ENCODE data around the gene PBRM1. TPM values are rescaled to one million over a fixed set of nuclear protein-coding genes. Genes with fewer than 3 reads are reported as not detected.

PBRM1 gene
- total and polyA plus RNA-seq, 2 experiments from 2014 or later = 57.5 to 72.5 TPM

GRCh38 chr3:52551118-52551517 is 134.6 kb downstream of the PBRM1 start:
- H3K27ac ChIP-seq (ENCODE audit: low read depth) = no peak overlapping the region
- no peaks in the 10 kb centered on the region for H4K20me1 ChIP-seq (replicated peaks; ENCODE audit: insufficient read depth)
- H3K4me3 ChIP-seq = no peak overlapping the region
- Mint-ChIP-seq H3K4me3 (no peak overlapping the region), H3K27ac (no peak overlapping the region), H3K27me3 (ENCODE audit: insufficient read depth, low read depth, poor library complexity) (peaks cover 2% of the 10 kb centered on the region), H3K9me3 (no peaks in the 10 kb centered on the region), H3K4me1 (peaks cover 4% of the 10 kb centered on the region; the same call in 2 of the 3 replicates), H3K36me3 (ENCODE audit: low read depth) (peaks cover 19% of the 10 kb centered on the region; the same call in 2 of the 3 replicates)
- no peaks in the 10 kb centered on the region for H3K4me1 ChIP-seq (ENCODE audit: insufficient read depth)
- DNase-seq (ENCODE audit: low spot score) (no peak), ATAC-seq (no peak)
- no peaks in the 10 kb centered on the region for H3K27me3 ChIP-seq (ENCODE audit: insufficient read depth)
- TF ChIP-seq POLR2AphosphoS5 (IDR thresholded peaks at IDR 0.05; ENCODE audit: low read depth) (no peak), STAT1 (IDR thresholded peaks at IDR 0.05; ENCODE audit: unreplicated experiment) (no peak), ZNF331 (CRISPR knock-in tag; IDR thresholded peaks at IDR 0.05; ENCODE audit: low read depth) (no peak), ZNF114 (CRISPR knock-in tag; IDR thresholded peaks at IDR 0.05) (no peak), ETS1 (IDR thresholded peaks at IDR 0.05) (no peak), REST (IDR thresholded peaks at IDR 0.05; ENCODE audit: unreplicated experiment) (no peak), JUNB (IDR thresholded peaks at IDR 0.05; ENCODE audit: unreplicated experiment) (no peak), CTCF (conservative IDR thresholded peaks at IDR 0.05; ENCODE audit: low read depth in 2 of 2) (no peak), EZH2 (IDR thresholded peaks at IDR 0.05; ENCODE audit: low read depth, unreplicated experiment) (no peak), EZH2phosphoT487 (IDR thresholded peaks at IDR 0.05; ENCODE audit: unreplicated experiment) (no peak), ZNF462 (CRISPR knock-in tag; IDR thresholded peaks at IDR 0.05) (no peak), NANOG (IDR thresholded peaks at IDR 0.05; ENCODE audit: borderline replicate concordance) (no peak), CREB1 (CRISPR knock-in tag; IDR thresholded peaks at IDR 0.05; ENCODE audit: low read depth) (no peak)
- H3K9me2 ChIP-seq (ENCODE audit: insufficient read depth) = no peaks in the 10 kb centered on the region
- H3K36me3 ChIP-seq (ENCODE audit: insufficient read depth) = peaks cover 15% of the 10 kb centered on the region
- H2AFZ ChIP-seq = no peak overlapping the region
- H3K4me2 ChIP-seq = no peak overlapping the region
- H3K79me2 ChIP-seq (replicated peaks; ENCODE audit: insufficient read depth) = no peaks in the 10 kb centered on the region
- H3F3A ChIP-seq (replicated peaks; ENCODE audit: low read depth) = no peaks in the 10 kb centered on the region

All from GM23338 (cell line).